ENCODE data around the gene FUOM. TPM values are rescaled to one million over a fixed set of nuclear protein-coding genes. Genes with fewer than 3 reads are reported as not detected.
A peak's percentile ranks its signal among the peaks of the same experiment; 100 is the strongest.

Gene FUOM
- polyA plus RNA-seq, 1 donor from 2014 or later: not detected

DNA sequence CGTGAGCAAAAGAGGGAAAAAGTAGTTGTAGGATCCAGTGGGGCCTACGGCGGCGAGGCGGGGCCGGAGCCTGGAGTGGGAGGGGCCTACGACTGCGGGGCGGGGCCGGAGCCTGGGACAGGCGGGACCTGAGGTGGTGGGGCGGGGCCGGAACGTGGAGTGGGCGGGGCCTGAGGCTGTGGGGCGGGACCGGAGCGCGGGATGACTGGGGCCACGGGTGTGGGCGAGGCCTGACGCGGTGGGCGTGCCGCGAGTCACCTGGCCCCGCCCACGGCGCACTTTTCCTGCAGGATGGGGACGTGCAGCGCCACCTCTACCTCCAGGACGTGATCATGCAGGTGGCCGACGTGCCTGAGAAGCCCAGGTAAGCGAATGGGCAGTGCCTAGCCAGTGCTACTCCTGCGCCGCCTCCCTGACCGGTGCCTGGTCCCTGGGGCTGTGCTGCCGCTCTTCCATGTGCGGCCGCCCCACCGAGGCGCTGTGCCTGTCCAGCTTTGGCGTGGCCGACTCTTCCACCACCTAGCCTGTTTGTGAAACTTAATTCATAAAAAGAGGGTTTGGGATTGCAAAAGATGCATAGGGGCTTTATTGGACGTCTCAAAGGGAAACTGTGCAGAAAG lies 48.6 kb downstream of the FUOM start:
- Histone ChIP-seq H3K4me2 (ENCODE audit: low read length) (no peak overlapping the region), H3F3A (ENCODE audit: insufficient read depth, low read length, poor library complexity, severe bottlenecking) (no peaks in the 10 kb centered on the region), H2AFZ (ENCODE audit: low read depth, low read length) (peak overlapping the region; percentile 27)

GRCh38 chr10:133308421-133309099 lies 49.3 kb downstream of the FUOM start, which contains the start of the genes TUBGCP2 and ZNF511:
Gene TUBGCP2 (minus strand): TSS chr10:133308872. CDS start chr10:133302941, 5,931 bp downstream.
Gene ZNF511 (plus strand): TSS chr10:133308914. CDS start chr10:133308944, 30 bp downstream.
- Histone ChIP-seq H3F3A (ENCODE audit: insufficient read depth, low read length, poor library complexity, severe bottlenecking) (no peaks in the 10 kb centered on the region), H3K27me3 (ENCODE audit: insufficient read depth, low read depth, low read length) (no peaks in the 10 kb centered on the region), H3K4me3 (ENCODE audit: low read length) (peak within 1 kb of the TSS; percentile 85), H3K27ac (ENCODE audit: low read length) (peak within 1 kb of the TSS; percentile 78), H3K4me2 (ENCODE audit: low read length) (peak within 1 kb of the TSS; percentile 95), H4K20me1 (ENCODE audit: insufficient read depth) (no peaks in the 10 kb centered on the region), H2AFZ (ENCODE audit: low read depth, low read length) (peak within 1 kb of the TSS; percentile 27), H3K9me2 (ENCODE audit: insufficient read depth, low read length) (no peaks in the 10 kb centered on the region), H3K9ac (ENCODE audit: low read length) (peak within 1 kb of the TSS; percentile 82), H3K79me2 (replicated peaks; ENCODE audit: insufficient read depth, low read length) (peaks cover 25% of the 10 kb centered on the region), H3K9me3 (ENCODE audit: low read length) (no peaks in the 10 kb centered on the region), H3K36me3 (ENCODE audit: insufficient read depth, low read length) (no peaks in the 10 kb centered on the region)
- TF ChIP-seq RAD21 (conservative IDR thresholded peaks at IDR 0.05): no peak
- peak; percentile 40 for TF ChIP-seq CTCF (IDR thresholded peaks at IDR 0.05; ENCODE audit: poor library complexity, severe bottlenecking)
- TF ChIP-seq REST (IDR thresholded peaks at IDR 0.05; ENCODE audit: borderline replicate concordance): no peak
- peak; percentile 74 for TF ChIP-seq MXI1 (conservative IDR thresholded peaks at IDR 0.05; ENCODE audit: poor library complexity, severe bottlenecking)
- TF ChIP-seq SMC3 (conservative IDR thresholded peaks at IDR 0.05; ENCODE audit: poor library complexity): peak; percentile 30
- TF ChIP-seq EZH2 (IDR thresholded peaks at IDR 0.05; ENCODE audit: borderline replicate concordance, insufficient read depth, low read length, poor library complexity, severe bottlenecking): no peak
- TF ChIP-seq EP300 (conservative IDR thresholded peaks at IDR 0.05; ENCODE audit: poor library complexity, severe bottlenecking): peak; percentile 76
- TF ChIP-seq TAF1 (IDR thresholded peaks at IDR 0.05; ENCODE audit: low read depth): peak; percentile 59
- peak; percentile 95 for TF ChIP-seq POLR2AphosphoS5 (IDR thresholded peaks at IDR 0.05)

More for the DNA sequence above, 48.6 kb downstream of the FUOM start:
- Histone ChIP-seq H3K79me2 (replicated peaks; ENCODE audit: insufficient read depth, low read length) (peaks cover 25% of the 10 kb centered on the region), H3K27ac (ENCODE audit: low read length) (peak overlapping the region; percentile 78), H3K27me3 (ENCODE audit: insufficient read depth, low read depth, low read length) (no peaks in the 10 kb centered on the region), H3K4me3 (ENCODE audit: low read length) (peak overlapping the region; percentile 85), H4K20me1 (ENCODE audit: insufficient read depth) (no peaks in the 10 kb centered on the region), H3K9me3 (ENCODE audit: low read length) (no peaks in the 10 kb centered on the region), H3K9me2 (ENCODE audit: insufficient read depth, low read length) (no peaks in the 10 kb centered on the region), H3K9ac (ENCODE audit: low read length) (peak overlapping the region; percentile 82), H3K36me3 (ENCODE audit: insufficient read depth, low read length) (no peaks in the 10 kb centered on the region)
- TF ChIP-seq REST (IDR thresholded peaks at IDR 0.05; ENCODE audit: borderline replicate concordance): no peak
- peak; percentile 18 for TF ChIP-seq TAF1 (IDR thresholded peaks at IDR 0.05; ENCODE audit: low read depth)

Measured in neural cell (in vitro differentiated cells).